Measurements from ENCODE around the gene NXNL1. TPM values are rescaled to one million over a fixed set of nuclear protein-coding genes. Genes with fewer than 3 reads are reported as not detected.

Gene NXNL1
- total RNA-seq, 1 experiment from 2014 or later = not detected

GRCh38 chr19:17468302-17469091, 7.8 kb upstream of the NXNL1 start:
- Mint-ChIP-seq H3K27ac (no peak overlapping the region), H3K4me3 (peak overlapping the region; percentile 87 to 95), H3K27me3 (ENCODE audit: low read depth) (peaks cover 45% of the 10 kb centered on the region), H3K9me3 (no peaks in the 10 kb centered on the region; a peak in 2 of 5 replicates), H3K36me3 (ENCODE audit: insufficient read depth in 1 of 3, low read depth in 3 of 3) (no peaks in the 10 kb centered on the region; a peak in 1 of 7 replicates), H3K4me1 (peaks cover 19 to 28% of the 10 kb centered on the region in 2 experiments)
- Histone ChIP-seq H3K4ac (ENCODE audit: low read depth, low read length) (no peak overlapping the region), H3K27me3 (ENCODE audit: insufficient read depth, low read length) (peaks cover 5% of the 10 kb centered on the region; the same call in 1 of the 2 replicates), H3K9me3 (ENCODE audit: control insufficient read depth, low read depth, low read length) (no peaks in the 10 kb centered on the region), H2BK5ac (ENCODE audit: insufficient read length, low read length) (no peak overlapping the region), H3T11ph (ENCODE audit: low read length) (no peak overlapping the region), H3K79me2 (ENCODE audit: insufficient read depth, low read length) (no peaks in the 10 kb centered on the region), H3K27ac (ENCODE audit: insufficient read length, low read depth, low read length) (no peak overlapping the region), H3K4me1 (ENCODE audit: insufficient read depth, low read length) (no peaks in the 10 kb centered on the region), H3K14ac (ENCODE audit: insufficient read depth, low read length) (no peak overlapping the region), H3K79me1 (ENCODE audit: insufficient read depth, low read depth, low read length, poor library complexity, severe bottlenecking) (no peaks in the 10 kb centered on the region), H4K8ac (replicated peaks; ENCODE audit: insufficient read length, low read depth, low read length) (no peak overlapping the region), H4K91ac (ENCODE audit: insufficient read length, low read depth, low read length) (no peak overlapping the region), H3K9ac (ENCODE audit: extremely low read depth, insufficient read length, low read length) (no peak overlapping the region), H4K20me1 (ENCODE audit: control insufficient read depth, insufficient read depth, insufficient read length) (no peaks in the 10 kb centered on the region), H2BK15ac (ENCODE audit: low read depth, low read length) (no peak overlapping the region; the same call in 1 of the 2 replicates), H2AK5ac (ENCODE audit: insufficient read length, low read length) (no peak overlapping the region), H3K4me2 (ENCODE audit: insufficient read depth, insufficient read length, low read length) (peak overlapping the region; percentile 75), H4K5ac (ENCODE audit: insufficient read length, low read depth, low read length) (no peak overlapping the region), H3K23ac (ENCODE audit: insufficient read length, low read depth, low read length) (no peak overlapping the region), H3K18ac (ENCODE audit: insufficient read length, low read depth, low read length) (no peak overlapping the region), H2AFZ (ENCODE audit: low read length) (no peak overlapping the region), H2BK12ac (ENCODE audit: insufficient read length, low read depth, low read length) (no peak overlapping the region), H2BK120ac (ENCODE audit: low read depth, low read length, poor library complexity, severe bottlenecking) (no peak overlapping the region), H3K56ac (ENCODE audit: insufficient read length, low read depth, low read length) (no peak overlapping the region), H2BK20ac (ENCODE audit: low read depth, low read length, poor library complexity, severe bottlenecking) (no peak overlapping the region), H3K23me2 (ENCODE audit: insufficient read length, low read depth, low read length, poor library complexity, severe bottlenecking) (peaks cover 17% of the 10 kb centered on the region)
- no peak for DNase-seq
- WGBS (ENCODE audit: extremely low coverage, insufficient read length, low lambda C conversion rate) = no CpG with 5 or more reads among the region's 25 CpGs
- no peak for TF ChIP-seq CTCF (conservative IDR thresholded peaks at IDR 0.05)
